NCI-H2227 treated with DMSO at 0.1 percent for 48 hours (cell line): ENCODE data around the gene C10orf71.

ENCODE experiments used
- DNase-seq: peaks from one replicate; lab custom pipeline; 2025; lab: John Stamatoyannopoulos, UW

The C10orf71 gene

DNA sequence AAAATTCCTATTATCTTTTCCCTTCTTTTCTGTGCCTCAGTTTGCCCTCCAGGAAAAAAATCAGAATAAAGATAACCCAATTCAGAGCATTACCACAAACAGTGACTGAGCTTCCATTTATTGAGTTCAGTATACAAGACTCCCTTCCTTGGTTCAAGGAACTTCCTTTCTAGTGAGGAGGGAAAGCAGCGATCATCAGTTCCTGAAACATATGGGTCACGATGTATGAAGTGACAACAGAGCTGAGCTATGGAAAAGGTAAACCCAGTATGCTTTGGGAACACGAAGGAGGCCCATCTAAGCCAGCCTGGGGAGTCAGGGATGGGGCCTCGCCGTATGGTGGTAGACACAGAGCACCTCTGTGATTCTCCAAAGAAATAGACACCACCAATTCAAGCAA is 15.8 kb downstream of the C10orf71 start:
- DNase-seq, result no peak

DNA sequence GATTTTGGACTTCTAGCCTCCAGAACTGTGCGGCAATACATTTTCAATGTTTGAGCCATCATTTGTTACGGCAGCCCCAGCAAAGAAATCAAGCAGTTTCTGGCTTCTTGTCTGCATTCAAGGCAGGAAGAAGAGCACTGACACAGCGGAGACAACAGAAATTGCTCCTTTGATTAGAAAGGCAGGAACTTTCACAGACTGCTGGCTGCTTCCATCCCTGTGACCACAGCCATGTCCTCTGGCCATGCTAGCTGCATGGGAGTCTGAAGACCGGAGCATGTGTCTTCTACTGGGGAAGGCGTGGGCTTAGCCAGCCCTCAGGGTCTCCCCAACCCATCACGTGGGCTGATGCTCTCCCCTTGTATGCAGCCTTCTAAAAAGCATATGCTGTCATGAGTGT is 19.1 kb downstream of the C10orf71 start:
- no peak for DNase-seq

DNA sequence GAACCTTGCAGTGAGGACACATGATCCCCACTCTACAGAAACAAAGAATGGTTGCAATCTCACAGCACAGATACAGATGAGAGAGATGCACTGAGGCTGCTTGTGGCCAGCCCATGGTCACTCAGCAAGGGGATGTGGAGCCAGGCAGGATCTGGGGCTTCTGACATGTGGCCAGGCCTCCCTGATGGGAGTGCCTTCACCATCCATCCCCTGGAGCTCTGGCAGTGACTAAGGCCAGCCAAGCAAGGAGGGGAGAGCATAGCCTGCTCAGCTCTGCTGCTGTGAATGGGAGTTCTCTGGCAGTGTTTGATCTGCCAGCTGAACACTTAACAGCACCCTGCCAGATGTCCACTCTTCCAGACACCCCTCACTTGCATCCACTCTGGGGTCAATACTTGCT is 19.8 kb downstream of the C10orf71 start:
- DNase-seq, result no peak

DNA sequence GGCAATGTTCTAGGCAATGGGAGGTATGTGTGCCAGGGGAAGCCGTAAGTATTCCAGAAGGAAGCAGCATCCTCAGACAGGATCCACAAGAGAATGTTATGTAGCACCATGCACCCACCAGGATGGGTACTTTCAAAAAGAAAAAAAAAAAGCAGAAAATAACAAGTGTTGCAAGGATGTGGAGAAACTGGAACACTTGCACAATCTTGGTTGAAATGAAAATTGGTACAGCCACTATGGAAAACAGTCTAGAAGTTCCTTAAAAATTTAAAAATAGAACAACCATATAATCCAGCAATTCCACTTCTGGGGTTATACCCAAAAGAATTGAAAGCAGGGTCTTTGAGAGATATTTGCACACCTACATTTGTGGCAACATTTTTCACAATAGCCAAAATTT is 20.2 kb downstream of the C10orf71 start:
- no peak for DNase-seq

DNA sequence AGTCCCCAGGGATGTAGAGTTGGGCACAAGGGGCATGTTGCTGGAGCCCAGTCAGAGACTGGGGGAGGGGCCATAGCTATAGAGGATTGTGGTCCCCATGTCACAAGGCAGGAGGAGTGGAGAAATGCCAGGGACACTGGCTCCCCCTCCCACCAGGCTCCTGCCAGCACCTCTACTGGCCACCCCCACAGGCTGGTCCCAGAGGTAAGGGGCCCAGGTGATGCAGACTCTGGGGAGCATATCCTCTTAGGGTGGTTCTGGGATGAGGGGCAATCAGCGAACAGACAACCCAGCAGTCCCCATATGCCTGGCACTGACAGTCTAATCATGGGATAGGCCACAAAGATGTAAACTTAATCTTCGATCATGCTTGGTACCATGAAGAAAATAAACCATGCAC is 21.2 kb downstream of the C10orf71 start:
- DNase-seq, result no peak

DNA sequence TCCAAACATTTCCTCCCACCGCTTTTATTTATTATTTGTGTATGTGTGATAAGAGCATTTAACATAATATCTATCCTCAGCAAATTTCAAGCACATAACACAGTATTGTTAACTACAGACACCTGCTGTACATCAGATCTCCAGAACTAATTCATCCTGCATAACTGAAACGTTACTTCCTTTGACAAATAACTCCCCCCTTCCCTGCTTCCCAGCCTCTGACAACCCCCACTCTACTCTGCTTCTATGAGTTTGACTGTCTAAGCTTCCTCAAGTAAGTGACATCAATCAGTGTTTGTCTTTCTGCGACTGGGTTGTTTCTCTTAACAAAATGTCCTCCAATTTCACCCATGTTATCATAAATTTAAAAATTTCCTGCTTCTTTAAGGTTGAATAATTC is 22.1 kb downstream of the C10orf71 start:
- no peak for DNase-seq

DNA sequence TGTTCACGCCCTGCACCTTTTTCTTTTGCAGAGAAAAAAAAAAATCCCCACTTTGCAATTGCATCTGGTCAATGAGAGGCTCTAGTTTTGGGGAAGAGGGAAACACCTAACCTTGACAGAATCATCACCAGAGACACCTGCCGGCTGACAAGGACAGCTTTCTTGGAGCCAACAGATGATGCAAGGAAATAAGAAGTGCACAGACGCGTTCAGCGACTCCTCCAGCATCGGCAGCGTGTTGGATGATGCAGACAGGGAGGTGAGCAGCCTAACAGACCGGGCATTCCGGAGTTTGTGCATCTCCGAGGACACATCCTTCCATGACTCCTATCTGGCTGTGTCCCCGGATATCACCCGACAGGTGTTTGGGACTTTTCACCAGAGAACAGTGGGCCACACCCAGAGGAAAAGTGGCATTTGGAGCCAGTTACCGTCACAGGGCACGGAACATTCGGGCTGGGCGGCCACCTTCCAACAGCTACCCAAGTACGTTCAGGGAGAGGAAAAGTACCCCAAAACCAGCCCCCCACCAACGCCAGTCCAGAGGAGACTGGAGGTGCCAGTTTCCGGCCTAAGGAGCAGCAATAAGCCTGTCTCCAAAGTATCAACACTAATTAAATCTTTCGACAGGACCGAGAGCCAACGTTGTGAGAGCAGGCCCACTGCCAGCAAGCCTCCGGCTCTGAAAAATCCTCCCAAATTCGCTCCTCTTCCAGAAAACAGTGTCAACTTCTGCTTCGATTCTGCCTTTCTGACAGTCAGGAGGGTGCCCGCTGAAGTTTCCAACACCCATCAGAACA is 23.6 kb downstream of the C10orf71 start:
- no peak for DNase-seq

DNA sequence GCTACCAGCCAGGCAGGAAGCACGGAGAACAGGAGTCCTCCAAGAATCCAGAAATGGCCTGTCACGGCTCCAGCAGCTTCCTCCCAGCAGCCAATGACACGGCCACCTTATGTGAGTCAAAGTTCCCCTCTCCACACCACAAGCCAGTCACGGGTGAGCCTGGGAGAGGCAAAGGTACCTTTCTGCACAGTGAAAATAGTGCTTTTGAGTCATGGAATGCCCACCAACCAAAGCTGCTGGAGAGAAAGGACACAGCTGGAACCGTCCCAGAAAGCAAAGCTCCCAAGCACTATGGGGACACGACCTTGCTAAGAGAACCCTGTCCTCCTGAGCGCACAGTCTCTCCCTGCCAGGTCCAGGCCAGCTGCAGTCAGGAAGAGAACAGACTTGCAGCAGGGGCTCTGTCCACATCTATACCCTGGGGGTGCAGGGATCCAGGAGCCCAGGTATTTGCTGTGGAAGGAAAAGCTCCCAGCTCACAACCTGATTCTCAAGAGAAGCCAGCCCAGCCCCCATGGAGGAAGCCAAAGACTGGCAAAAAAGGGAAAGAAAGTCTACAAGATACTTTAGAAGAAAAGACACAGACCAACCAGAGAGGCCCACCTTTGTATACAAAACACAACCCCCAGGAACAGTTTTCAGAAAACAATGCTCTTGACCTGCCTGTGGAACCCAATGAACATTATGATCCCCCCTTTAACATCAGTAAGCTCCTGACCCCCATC is 24.4 kb downstream of the C10orf71 start:
- no peak for DNase-seq

DNA sequence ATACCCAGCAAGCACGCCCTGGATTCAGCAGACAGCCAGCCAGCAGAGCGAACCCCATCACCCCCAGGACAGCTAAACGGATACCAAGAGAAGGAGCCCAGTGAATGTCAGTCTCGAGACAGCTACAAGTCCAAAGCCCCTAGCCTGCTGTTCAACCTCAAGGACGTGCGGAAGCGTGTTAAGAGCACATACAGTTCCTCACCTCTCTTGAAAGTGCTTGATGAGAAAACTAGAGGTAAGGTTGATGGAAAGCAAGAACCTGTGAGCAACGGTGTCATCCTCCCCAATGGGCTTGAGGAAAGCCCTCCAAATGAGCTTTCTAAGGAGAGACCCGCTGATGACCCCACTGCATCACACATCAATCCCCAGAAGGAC is 24.9 kb downstream of the C10orf71 start:
- DNase-seq, result no peak

DNA sequence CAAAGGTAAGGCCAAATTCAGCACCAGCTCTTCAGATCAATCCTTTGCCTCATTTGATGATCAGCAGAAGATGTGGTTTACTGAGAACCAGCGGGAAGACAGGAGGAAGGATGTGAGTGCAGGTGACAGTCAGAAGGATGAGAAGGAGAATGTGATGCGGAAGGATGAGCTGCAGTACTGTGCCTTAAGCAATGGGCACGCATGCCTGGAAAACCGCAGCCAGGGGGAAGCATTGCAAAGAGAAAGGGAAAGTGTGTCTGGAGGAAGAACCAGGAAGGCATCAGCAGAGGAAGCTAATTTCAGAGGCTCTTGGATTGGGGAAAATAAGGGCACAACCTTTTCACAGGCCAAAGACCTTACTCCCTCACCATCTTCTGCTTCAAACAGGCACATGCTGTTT is 25.7 kb downstream of the C10orf71 start:
- DNase-seq, result no peak

DNA sequence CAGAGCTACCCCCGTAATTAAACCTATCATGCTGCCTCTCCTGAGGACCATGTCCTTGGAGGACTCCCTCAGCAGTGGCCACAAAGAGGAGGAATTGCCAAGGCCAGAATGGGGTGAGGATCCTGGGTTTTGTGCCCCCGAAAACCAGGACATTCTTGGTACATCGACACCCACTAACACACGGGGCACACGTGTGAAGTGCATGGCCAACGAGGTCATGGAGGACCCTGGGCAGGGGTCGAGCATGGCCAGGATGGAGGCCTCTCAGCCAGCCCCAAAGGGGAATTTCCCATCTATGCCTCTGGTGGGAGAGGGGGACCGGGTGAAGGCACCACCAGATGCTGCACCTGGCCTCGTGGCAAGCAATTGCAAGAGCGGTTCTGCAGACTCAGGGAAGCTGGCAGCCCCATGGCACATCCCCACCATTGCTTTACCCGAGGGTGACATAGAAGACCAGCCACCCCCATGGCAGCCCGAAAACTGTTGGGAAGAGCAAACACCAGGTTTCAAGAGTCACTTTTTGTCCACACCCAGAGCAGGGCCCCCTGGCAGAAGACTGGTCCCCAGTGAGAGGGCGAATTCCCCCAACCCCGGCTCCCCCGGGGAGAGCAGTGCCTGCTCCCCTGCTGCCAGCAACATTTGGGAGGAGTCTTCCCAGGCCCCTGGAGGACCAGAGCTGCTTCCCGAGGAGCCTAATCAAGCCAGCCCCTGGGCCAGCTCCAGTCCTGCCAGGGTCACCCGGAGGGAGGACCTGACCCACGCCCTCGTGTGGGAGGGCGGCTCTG is 26.4 kb downstream of the C10orf71 start:
- DNase-seq, result no peak

DNA sequence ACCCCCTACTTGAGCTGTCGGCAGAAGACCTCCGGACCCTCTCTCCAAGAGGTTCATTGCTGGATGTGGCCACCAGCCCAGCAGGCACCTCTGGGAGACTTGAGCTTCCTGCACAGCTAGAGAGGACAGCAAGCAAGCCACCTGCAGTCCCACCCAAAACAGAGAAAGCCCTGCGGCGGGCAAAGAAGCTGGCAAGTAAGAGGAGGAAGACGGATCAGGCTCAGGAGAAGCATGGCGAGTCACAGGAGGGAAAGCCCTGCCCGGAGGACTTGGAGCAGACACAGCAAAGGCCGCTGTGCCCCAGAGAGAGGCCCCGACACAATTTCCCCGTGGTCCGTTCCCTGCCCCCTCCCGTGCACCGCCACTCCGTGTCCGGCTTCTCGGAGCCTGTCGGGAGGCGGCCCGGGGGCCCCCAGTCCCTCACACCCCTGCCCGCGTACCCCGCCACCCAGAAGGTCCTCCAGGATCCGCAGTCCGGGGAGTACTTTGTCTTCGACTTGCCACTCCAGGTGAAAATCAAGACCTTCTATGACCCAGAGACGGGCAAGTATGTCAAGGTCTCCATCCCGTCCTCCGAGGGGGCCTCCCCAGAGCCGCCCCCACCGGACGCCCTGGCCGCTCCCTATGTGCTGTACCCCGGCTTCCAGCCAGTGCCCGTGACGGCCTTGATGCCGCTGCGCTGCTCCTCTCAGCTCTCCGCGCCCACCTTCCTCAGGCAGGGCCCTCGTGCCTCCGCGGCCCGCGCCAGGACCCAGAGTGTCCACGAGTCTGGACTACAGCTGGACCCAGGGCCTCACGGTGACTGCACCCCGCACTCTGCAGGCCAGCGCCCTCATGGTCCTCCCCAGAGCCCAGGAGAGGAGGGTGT is 27.2 kb downstream of the C10orf71 start:
- no peak for DNase-seq

DNA sequence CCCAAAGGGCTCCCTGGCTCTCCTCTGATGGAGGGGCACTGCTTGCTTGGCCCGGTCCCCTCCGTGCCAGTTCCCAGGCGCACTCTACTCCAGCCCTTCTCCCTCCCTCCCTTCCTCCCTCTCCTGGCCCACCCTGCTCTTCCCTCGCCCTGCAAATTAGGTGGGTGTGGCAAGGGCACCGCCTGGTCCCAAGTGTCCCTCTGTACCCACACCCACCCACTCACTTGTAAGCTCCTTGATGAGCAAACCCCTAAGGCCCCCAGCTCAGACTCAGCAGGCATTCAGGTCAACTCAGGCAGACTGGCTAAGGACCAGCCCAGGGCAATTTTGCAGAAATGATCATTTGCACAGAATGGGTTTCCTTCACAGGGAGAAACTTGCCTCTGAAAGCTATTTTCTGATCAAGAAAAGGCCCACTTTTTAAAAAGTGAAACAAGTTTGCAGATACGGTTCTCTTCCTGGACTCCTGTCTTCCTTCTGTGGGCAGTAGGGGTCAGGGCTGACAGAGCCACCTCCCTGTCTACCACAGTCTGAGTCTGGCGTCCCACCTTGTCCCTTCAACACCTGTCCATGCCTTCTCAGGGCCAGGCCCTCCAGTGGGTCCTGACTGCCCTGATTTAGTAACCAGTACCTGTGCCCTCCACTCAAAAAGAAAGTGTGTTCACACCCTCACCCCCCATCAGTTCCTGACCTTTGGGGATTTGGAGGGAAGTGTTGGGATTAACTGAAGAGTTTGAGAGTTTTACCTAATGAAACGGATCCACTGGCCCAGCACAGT is 28.3 kb downstream of the C10orf71 start:
- DNase-seq, result no peak

DNA sequence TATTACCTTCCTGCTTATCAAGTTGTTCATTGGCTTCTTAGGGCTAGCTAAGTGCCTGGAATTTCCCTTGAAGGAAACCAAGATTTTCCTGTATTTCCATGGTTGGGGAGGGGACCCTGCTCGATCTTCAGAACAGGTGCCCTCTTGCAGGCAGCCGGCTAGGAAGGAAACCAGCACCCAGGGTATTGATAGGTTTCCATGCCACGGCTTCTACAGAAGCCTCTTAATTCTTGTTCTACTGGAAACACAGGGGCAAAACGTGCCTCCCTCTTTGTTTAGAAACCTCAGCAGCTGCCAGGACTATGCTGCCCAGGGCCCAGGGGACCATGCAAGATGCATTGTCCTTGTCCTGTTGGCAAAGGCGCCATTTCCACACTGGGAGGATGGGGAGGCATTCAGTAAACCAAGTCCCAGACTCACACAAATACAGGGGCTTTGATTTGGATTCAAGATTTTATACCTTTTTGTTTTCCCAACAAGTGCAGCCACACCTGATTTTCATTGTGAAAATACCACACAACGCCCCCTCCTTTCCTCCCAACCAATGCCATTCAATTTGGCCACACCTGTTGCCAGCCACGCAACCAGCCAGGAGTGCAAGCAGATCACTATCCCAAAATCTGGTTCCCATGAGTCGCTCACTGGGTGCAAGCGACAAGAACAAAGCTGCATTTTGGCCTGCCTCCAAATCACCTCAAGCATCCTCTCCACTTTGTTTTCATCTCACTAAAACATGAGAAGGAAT is 29.6 kb downstream of the C10orf71 start:
- no peak for DNase-seq

DNA sequence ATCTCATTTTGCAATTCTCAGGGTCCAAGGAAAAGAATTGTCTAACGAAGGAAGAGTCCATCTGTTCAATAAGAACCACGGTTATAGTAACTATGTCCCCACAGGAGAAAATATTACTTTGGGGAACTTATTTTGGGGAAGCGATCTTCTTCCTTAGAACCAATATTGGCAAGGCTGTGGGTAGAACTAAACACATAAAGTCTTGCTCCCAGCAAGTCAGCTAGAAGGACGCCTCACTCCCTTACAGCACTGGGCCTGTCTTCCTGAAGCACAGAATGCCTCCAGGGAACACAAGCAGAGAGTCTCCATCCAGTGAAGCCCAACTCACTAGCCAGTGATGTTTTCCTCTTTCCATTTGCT is 30.2 kb downstream of the C10orf71 start:
- DNase-seq, result no peak

DNA sequence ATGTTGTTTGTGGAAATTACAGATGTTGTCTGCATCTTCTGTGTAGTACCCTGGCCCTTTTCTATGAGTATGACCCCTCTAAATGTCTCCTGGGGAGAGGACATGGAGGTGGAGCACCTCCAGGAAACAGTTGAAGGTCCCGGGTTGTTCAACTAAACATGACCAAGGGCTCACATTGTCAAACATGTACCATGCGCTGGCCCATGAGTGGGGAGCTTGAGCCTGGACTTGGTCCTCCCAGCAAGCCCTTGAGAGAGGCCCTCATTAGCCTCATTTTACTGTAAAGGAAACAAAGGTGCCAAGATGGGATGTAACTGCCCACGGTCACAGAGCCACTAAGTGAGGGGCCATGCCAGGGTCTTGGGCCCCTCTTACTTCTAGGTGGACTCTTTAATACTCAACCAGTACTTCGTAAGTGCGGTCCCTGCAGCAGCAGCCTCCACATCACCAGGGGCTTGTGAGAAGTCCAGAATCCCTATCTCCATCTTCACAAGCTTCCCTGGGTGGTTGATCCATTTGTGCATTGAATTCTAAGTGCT is 31.2 kb downstream of the C10orf71 start:
- DNase-seq, result no peak

DNA sequence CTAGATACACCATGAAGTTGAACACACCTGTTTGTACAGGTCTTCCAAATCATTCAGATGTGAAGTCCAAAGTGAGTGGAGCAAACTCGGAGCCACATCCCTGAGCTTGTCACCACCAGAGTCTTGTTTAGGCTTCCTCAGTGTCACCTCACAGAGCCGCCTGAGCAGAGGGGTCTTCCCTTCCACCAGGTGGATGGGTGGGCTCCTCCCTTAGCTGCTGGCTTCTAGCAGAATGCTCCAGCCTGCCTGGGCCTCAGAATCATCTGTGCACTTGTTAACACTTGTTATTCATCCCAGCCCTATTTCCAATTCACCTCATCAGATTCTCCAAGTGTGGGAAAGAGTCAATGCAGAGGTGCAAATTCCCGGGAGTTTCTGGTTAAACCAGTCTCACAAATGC is 32.5 kb downstream of the C10orf71 start:
- no peak for DNase-seq

DNA sequence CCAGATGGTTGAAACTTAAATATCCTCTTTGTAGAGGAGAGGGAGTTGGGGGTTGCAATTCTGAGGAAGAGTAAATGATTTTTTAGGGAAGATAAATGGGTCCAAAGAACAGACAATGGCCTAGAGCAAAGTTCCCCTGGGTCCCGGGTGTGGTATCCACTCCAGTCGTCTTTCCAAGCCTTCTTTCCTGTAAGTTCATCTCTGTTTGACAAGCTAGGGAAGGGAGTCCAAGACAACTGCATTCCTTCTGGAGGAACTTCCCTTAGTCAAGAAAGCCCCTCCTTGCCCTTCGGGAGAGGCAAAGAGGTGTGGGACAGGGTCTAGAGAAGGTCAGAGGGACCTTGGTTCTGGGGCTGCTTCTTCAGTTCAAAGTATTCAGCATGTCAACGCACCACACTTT is 33.4 kb downstream of the C10orf71 start:
- DNase-seq, result no peak

DNA sequence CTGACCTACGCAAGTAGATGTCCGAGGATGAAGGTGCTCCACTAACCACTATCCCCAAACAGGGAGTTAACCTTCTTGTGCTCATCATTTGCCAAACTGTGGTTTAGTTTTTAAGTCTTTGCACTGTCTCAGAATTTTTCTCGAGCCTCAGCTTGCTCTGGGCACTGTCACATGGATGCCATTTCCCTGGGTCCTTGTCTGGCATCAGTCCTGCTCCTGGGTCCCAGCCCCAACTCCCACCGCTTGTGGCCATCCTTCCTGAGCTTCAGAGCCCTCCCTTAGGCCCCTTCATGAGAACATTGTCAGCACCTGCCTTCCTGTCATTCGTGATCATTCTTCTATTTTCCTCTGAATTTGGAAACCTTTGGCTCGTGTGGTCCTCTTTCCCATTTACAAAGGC is 33.8 kb downstream of the C10orf71 start:
- DNase-seq, result no peak

DNA sequence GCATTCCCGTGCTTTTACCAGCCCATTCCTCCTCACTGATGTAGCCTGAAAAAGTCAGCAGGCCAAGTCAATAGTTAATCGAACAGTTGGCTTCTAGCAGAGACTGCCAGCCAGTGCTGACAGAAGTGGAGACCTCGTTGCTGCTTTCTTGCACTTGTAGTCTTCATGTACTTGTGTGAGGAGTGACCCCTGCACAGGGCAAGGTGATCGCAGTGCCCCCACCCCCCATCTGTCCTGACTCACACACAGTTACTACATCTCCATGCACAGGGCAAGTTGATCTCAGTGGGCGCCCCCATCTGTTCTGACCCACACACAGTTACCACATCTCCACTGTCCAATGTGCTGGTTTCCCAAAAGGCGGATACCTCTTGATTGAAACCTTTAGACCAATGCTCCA is 34.2 kb downstream of the C10orf71 start:
- no peak for DNase-seq
